A172 (cell line): Measurements from ENCODE around the gene PSMD9. TPM values are rescaled to one million over a fixed set of nuclear protein-coding genes. Genes with fewer than 3 reads are reported as not detected.
"Not testable (repeated sequence)": the region's sequence is repeated elsewhere in the genome, so short reads cannot be mapped to it uniquely, and the experiment has no call there.

Experiments used
- DNase-seq: peaks from one replicate; pipeline ENCODE4 v3.0.0-alpha.2; 2015; ENCODE audit warnings: low spot score
- total RNA-seq: library from RNA; depleted of rRNA; stranded (reverse); fragments of >200 nt; shearing (Covaris generic); gene quantifications from 2 replicates; pipeline ENCODE4 v1.2.3, GENCODE V29; 2014; rRNA removed

Gene PSMD9, protein sequence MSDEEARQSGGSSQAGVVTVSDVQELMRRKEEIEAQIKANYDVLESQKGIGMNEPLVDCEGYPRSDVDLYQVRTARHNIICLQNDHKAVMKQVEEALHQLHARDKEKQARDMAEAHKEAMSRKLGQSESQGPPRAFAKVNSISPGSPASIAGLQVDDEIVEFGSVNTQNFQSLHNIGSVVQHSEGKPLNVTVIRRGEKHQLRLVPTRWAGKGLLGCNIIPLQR
- total RNA-seq = 93.2 and 143 TPM in 2 replicates

DNA sequence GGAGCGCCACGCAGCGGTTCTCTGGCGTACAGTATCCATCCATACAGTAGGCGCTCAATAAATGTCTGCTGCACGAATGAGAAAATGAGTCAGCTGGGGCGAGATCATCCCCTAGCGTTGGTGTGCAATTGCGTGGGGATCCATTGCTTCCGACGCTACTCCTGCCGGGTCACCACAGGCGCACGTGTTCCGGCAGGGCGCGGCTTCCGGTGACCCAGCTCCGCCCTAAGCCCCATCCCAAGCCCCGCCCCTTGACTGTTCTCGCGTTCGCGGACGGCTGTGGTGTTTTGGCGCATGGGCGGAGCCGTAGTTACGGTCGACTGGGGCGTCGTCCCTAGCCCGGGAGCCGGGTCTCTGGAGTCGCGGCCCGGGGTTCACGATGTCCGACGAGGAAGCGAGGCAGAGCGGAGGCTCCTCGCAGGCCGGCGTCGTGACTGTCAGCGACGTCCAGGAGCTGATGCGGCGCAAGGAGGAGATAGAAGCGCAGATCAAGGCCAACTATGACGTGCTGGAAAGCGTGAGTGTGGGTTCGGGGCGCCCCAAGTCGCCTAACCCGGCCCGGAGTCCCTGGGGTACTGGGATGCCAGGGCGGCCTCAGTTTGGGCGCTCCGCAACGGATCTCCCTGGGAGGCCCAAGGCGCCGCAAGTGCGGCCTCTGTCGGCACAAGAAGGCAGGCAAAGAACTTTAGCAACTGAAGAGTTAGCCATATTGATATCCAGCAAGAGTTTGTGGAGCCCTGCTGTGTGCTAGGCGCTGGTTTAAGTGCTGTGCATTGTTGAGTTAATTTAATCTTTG is at the start of gene PSMD9:
TSS of gene PSMD9 (plus strand) at position 313 of the 796 bp plus-strand sequence. CDS start at position 380, 67 bp downstream.
- peak; percentile 91 for DNase-seq

DNA sequence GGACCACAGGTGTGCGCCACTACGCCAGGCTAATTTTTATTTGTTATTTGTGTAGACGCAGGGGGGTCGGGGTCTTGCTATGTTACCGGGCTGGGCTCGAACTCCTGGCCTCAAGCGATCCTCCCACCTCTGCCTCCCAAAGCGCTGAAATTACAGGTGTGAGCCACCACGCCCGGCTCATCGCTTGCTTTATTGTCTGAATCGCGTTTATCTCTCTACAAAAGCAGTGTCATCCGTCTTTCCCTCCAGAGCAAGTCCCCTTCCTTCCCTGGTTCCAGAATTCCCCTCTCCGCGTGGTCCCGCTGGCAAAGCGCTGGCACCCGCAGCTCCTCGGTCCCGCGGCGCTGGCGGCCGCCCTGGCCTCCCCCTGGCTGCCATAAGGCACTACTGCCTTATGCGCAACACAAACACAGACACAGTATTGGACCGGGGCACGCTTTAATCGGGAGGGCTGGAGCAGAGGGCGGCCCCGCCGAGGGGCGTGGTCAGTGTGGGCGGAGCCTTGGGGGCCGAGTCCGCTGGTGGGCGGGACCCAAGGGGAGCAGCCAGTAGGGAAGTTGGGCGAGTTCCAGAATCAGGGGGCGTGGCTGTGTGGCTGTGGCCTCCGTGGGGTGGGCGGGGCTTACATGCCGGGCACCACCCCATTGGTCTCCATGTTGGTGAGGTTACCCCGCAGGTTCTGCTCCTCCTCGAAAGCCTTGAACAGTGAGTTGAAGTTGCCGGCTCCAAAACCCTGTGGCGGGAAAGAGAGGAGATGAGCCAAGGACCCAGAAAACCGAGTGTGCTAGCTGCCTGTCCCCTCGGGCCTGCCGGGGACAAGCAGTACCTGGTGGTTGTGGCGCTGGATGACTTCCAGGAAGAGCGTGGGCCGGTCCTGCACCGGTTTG is 49.2 kb upstream of the PSMD9 start:
- DNase-seq = peak; percentile 97

DNA sequence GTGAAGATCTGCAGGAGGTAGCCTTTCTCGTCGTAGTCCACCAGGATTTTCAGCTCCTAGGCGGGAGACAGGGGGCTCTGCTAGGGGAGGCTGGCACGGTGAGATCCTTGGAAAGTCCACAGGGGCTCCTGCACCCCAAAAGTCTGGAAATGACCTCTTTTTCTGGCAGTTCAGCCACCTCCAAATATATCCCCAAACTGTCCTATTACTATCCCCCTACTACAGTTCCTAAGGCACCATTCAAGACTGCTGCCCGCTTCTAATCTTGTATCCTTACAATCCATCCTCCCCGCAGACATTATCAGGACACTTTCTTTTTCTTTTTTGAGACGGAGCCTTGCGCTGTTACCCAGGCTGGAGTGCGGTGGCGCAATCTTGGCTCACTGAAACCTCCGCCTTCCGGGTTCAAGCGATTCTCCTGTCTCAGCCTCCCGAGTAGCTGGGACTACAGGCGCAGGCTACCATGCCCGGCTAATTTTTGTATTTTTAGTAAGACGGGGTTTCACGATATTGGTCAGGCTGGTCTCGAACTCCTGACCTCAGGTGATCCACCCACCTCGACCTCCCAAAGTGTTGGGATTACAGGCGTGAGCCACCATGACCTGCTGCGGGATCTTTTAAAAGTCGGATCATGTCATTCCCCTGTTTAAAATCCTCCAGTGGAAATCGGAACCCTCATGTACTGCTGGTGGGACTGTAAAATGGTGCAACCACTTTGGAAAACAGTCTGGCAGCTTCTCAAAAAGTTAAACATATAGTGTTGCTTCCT is 48.4 kb upstream of the PSMD9 start:
- no peak for DNase-seq

DNA sequence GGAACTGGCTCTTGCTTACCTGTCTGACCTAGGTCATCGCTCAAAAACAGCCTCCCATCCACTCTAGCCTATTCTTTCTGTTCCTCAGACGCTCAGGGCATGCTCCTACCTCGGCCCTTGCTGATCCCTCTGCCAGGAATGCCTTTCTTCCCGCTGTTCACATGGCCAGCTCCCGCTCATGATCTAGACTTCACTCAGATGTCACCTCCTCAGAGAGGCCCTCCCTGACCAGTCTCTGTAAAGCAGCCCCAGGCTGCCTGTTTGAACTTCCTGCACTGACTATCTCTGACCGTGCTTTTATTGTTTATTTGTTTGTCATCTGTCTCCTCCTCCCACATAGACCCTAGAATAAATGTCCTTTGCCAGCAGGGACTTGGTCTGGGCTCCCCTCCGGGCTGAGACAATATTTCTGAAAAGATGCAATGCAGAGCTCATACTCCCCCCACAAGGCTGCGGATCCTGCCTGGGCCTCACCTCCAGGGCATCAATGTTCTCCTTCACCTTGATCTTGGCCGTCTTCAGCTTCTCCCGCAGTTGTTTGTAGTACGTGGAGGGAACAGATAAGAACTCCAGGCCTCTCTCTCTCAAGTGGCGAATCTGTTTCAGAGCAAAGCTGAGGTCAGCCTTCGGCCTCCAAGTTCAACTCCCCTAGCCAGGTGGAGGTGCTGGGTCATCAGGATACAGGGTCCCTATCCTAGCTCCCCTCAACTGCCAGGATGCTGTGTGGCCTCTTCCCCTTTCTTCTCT is 45.2 kb upstream of the PSMD9 start:
- no peak for DNase-seq

DNA sequence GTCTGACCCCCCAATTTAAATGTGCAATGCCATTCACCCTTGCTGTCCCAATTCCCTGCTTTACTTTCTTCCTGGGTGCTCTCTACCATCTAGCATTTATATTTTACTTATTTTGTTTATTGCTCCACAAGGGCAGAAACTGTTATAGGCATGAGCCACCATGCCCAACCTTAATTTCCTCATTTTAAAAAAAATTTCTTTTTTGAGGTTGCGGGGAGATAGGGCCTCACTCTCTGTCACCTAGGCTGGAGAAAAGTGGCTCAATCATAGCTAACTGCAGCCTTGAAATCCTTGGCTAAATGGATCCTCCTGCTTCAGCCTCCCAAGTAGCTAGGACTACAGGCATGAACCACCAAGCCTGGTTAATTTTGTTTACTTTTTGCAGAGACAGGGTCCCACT is 42.9 kb upstream of the PSMD9 start:
- no peak for DNase-seq

DNA sequence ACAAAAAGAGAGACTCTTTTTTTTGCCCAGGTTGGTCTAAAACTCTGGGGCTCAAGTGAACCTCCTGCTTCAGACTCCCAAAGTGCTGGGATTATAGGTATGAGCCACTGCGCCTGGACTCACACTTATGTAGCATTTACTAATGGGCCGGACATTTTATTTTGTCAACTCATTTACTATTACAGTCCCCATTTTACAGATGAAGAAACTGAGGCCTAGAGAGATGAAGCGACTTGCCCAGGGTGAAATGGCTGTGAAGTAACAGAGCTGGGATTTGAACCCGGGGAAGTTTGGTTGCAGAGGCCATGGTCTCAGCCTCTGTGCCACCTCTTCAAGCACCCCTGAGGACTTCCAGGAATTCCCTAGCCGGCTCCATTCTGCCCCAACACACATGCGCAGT is 39.4 kb upstream of the PSMD9 start:
- DNase-seq = no peak

DNA sequence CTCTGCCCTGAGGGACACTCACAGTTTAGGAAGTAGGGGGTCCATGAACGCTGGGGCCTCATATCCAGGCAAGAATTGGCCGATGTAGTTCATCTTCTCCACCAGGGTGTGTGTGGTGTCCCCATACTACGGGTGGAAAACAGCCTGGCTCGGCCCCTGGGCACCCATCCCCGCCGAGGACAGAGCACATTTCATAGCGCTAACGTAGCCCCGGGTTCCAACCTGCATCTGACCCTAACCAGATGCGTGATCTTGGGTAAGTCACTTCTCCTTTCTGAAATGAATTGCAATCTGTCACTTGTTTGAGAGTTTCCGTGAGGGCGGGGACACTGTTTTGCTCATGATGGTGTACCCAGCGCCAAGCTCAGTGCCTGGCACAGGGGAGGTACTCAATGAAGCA is 38.9 kb upstream of the PSMD9 start:
- no peak for DNase-seq

DNA sequence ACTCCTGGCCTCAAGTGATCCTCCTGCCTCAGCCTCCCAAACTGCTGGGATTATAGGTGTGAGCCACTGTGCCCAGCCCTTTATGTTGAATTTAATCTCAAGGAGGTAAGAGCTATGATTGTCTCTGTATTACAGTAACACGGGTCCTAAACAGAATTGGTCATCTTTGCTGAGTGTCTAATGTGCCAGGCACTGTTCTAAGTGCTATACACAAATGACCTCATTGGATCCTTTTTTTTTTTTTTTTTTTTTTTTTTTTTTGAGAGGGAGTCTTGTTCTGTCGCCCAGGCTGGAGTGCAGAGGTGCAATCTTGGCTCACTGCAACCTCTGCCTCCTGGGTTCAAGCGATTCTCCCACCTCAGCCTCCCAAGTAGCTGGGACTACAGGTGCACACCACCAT is 36.2 kb upstream of the PSMD9 start:
- not testable (repeated sequence) for DNase-seq

DNA sequence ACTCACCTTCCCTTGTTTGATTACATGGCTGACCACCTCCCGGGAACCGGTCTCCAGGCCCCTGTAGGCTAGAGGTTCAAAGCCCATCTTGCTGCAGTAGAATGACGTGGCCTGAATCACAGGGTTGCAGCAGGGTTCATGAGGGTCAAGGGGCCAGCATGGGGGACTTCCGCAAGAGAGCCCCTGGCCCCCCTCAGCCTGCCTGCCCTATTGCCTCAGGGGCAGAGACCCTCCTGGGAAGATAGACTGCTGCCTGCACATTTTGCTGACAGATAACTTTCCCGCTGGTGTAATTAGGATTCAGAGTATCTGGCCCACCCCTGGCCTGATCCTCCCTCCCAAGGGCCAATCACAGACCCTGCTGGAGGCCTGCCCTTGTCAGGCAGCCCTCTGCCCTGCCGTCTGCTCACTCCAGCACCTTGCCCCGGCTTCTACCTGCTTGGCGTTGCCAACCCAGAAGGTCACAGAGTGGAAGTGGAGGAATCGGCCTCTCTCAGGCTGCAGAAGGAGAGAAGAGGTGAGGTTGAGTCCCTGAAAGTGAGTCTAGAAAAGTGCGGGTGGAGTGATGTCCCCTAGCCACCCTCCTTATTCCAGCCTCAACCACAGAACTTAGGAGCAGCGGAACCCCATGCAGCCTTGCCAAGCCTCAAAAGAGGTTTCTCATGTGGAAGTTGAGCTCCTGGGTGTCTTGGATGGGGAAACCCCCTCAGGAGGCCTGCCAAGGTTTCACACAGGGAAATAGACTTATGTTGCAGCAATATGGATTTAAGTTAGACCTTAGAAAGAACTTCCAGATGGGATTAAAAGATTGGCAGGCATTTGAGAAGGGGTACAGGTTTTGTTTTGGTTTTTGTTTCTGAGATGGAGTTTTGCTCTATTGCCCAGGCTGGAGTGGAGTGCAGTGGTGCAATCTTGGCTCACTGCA is 31.0 kb upstream of the PSMD9 start:
- DNase-seq = no peak

DNA sequence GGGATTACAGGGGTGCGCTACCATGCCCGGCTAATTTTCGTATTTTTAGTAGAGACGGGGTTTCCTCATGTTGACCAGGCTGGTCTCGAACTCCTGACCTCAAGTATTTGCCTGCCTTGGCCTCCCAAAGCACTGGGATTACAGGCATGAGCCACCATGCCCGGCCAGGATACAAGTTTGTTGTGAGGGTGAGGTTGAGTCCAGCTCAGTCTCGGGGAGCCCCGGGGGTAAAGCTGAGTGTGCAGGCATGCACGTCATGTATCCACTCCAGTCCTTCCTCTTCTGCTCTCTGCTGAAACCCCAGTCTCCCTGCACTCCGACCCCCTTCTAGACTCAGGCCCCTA is 30.3 kb upstream of the PSMD9 start:
- no peak for DNase-seq

DNA sequence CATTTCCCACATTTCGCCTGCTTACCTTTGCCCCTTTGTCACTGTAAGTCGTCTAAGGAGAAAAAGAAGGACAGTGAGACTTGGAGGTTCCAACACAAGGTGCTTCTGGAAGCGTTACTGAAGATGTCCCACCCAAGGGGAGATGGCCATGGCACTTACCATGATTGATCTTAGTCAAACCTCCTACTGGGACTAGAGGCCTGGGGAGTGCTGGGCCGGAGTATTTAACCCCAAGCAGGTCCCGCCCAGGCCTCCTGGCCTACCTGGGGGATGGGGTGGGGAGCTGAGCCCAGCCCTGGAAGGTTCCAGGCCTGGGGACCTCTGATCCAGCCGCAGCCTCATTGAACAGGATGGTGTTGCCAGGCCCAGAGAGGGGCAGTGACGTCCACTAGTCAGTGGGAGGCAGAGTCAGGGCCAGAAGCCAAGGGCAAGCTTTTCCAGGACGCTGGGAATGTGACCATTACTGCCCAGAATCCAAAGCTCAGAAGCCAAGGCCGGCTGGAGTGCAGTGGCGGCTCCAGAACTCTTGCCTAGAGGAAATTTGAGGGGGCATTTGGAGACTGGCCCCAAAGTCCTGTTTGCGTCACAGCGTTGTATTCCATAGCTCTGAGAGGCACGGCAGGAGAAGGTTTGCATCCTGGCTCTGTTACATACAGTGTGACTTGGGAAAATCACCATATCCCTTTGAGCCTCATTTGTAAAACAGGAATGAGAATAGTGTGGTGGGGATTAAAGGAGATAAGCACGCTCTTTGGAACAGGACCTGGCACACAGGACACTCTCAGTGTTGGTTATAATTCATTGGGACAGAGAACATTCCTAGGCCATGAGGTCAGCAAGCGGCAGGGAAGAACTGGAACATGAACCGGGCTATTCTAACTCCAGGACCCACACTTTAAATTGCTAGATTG is 29.7 kb upstream of the PSMD9 start, which contains the start of gene HPD:
TSS of gene HPD (minus strand) at position 198 of the 911 bp plus-strand sequence. CDS start at position 162, 36 bp downstream.
- peak; percentile 83 for DNase-seq

DNA sequence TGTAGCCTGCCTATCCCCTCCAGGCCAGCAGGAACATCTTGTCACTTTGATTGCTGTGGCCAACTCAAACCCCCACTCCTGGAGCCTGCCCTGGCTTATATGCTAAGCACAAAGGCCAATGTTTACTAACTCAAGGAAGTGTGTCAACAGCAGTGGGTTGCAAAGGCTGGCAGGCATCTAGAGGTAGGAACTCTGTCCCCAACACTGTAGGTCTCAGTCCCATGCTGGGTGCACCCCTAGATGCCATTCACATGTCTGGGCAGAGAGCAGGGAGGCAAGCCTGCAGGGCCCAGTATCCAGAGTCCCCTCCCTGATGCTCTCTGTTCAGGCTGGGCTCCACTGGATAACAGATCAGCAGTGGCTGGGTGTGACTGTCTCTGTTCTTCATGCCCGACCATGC is 28.3 kb upstream of the PSMD9 start:
- no peak for DNase-seq

DNA sequence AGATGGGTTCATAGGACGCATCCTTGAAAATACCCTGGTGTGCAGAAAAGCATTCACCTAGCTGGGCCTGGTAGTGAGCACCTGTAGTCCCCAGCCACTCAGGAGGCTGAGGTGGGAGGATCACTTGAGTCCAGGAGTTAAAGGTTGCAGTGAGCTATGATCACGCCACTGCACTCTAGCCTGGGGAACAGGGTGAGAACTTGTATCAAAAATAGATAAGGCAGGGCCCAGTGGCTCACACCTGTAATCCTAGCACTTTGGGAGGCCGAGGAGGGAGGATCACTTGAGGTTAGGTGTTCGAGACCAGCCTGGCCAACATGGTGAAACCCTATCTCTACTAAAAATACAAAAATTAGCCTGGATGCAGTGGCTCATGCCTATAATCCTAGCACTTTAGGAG is 27.9 kb upstream of the PSMD9 start:
- DNase-seq = not testable (repeated sequence)

DNA sequence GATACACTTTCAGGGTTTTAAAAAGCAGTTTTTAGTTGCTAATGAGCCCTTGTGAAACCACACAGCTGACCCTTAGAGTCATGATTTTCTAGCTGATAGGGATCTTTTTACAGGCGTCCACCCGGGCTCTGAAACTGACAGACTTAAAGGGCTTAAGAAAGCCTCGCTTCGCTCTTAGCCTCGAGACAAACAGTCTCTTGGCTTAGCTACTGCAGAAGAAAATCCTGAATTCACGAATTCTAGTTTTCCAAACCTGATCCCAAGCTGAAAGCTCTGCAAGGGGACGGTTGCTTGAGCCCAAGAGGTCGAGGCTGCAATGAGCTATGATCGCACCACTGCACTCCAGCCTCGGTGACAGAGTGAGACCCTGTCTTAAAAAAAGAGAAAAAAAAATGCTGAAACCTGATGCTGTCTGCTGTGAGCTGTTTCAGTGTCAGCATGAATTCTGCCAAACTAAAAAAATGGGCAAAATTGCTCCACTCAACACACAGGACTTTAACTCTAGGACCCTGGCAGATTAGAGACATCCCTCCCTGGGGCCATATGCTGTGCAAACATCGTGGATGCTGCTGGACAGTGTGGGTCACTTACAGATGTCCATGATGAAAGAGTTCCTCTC is 26.8 kb upstream of the PSMD9 start:
- peak; percentile 10 for DNase-seq

DNA sequence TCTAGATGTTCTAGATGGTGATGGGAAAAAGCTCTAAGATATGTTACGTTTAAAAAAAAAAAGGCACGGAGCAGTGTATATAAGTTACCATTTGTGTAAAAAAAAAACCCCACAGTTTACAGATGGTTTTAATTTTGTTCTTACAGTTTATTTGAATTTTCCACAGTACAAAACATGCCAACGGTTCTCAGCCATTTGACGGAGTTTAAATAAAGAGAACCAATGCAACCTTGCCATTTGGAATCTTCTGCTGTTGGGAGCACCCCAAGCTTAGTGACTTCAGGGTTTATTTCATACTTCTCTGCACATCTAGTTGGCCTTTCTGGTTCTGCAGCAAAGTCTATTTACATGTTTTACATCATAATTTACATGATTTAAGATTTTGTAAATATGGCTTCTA is 22.3 kb upstream of the PSMD9 start:
- DNase-seq = no peak

DNA sequence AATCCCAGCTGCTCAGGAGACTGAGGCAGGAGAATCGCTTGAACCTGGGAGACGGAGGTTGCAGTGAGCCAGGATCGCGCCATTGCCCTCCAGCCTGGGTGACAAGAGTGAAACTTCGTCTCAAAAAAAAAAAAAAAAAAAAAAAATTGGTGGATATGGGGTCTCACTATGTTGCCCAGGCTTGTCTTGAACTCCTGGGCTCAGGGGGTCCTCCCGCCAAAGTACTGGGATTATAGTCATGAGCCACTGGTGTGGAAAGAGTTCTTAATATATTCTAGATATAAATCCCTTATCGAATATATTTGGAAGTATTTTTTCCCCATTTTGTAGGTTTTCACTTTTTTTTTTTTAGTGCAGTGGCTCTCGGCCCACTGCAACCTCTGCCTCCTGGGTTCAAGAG is 19.4 kb upstream of the PSMD9 start:
- not testable (repeated sequence) for DNase-seq

DNA sequence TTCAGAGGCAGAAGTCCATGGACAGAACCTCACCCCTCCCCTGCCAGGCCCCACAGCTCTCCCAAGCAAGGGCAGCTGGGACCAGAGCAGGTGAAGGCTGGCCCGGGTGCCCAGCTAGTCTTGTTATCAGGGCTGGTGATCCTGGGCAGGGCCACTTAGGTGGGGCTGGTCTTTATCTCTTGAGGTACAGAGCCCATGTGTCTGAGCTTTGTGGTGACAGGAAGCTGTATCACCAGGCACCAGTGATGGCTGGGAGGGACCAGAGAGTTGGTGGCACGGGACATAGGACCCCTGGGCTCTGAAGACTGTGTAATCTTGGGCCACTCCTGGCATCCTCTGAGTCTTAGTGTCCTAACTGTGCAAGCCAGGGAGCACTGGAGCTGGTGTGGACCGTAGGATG is 17.1 kb upstream of the PSMD9 start:
- no peak for DNase-seq

DNA sequence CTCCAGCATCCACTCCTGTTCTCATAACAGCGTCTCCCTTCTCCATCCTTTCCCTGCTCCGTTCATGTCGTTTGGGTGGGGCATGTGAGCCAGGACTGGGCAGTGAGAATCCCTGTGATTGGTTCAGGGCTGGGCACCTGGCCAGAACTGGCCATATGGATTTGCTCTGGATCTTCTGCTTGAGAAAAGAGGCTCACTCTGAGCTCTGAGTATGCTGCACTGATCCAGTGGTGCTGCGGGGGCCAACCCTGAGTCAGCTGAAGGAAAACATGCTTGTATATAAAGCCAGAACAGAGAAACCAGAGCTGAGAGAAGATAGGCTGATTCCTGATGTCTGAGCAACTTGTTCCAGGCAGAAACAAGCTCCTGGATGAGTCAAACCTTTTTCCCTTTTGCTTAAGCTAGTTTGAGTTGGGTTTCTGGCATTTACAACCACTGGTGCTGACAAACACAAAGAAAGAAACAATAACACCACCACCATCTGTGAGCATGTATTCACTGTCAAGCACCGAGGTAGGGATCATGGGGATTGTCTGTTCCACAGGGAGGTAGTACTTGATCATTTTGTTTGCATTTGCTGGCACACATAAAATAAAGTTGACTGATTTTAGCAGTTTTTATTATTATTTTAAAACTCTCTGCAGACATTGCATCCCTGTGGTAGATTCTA is 15.9 kb upstream of the PSMD9 start:
- peak; percentile 44 for DNase-seq
